Measurements from ENCODE around the gene F11.
"Not testable (repeated sequence)": the region's sequence is repeated elsewhere in the genome, so short reads cannot be mapped to it uniquely, and the experiment has no call there.

The F11 gene

DNA sequence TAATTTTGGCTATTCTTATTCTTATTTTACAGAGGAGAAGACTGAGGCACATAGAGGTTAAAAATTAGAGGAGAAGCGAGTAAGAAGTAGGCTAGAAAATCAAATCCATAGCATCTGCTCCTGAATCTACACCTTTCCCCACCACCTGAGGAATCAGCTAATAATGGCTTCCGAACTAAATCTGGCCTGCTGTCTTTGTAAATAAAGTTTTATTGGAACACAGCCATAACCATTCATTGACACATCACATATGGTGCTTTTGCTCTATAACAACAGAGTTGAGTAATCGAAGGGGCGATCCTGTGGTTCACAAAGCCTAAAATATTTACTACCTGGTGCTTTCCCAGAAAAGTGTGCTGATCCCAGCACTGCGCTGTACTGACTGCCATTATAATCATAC is 38.2 kb downstream of the F11 start:
- no peak for DNase-seq

DNA sequence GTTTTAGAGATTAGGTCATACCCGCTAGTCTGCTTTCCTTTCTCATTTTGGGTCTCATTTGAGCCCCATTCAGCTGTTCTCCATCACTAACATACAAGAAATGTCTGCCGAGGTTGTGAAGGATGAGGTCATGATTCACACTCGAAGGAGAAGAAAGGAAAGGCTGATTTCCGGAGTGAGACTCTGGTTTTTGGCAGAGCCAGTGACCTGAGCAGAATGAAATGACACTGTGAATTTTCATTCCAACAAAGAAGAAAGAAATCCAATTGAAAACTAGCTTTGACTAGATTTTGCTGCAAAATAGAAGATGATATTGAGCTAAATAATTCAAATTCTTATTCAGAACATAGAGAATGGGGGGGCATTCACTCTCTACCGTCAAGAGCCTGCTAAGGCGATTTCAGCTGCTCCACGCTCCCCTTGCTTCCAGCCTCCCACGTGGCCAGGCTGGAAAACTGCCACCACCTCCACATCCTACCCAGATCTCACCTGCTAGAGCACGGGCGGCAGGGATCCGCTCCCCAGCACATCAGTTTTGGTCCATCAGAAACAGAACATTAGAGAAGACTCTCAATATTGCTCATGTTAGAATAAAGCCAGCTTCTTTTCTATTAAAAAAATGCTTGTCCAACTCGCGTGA is 39.0 kb downstream of the F11 start:
- DNase-seq, result no peak

DNA sequence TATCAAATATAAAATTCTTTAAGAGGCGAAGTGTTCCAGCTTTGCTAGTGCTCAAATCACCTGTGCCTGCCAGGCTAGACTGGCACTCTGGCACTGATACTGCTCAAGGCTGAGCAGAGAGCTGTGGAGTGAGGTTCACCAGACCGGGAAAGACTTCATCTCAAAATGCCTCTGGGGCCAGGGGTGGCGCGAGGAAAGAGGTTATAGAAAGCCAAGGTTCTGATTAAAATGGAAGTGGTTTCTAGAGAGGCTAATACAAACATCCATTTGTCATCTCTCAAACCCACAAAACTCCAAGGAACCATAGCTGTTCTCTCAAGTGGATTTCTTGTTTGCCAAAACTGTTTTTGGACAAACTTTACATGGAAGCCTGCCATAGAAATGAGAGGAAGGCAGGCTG is 41.5 kb downstream of the F11 start:
- DNase-seq, result no peak

- DNase-seq, result no peak
Observed at GRCh38 chr4:186307916-186308315, 41.9 kb downstream of the F11 start.

- no peak for DNase-seq
Observed at GRCh38 chr4:186318481-186318880, 52.5 kb downstream of the F11 start.

DNA sequence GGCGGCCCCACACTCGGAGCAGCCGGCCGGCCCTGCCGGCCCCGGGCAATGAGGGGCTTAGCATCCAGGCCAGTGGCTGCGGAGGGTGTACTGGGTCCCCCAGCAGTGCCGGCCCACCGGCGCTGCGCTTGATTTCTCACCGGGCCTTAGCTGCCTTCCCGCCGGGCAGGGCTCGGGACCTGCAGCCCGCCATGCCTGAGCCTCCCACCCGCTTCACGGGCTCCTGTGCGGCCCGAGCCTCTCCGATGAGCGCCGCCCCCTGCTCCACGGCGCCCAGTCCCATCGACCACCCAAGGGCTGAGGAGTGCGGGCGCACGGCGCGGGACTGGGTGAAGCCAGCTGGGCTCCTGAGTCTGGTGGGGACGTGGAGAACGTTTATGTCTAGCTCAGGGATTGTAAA is 58.7 kb downstream of the F11 start:
- not testable (repeated sequence) for DNase-seq

GRCh38 chr4:186326391-186326790 is 60.4 kb downstream of the F11 start:
- no peak for DNase-seq

- DNase-seq, result no peak
Observed at GRCh38 chr4:186329372-186329771, 63.4 kb downstream of the F11 start.

DNA sequence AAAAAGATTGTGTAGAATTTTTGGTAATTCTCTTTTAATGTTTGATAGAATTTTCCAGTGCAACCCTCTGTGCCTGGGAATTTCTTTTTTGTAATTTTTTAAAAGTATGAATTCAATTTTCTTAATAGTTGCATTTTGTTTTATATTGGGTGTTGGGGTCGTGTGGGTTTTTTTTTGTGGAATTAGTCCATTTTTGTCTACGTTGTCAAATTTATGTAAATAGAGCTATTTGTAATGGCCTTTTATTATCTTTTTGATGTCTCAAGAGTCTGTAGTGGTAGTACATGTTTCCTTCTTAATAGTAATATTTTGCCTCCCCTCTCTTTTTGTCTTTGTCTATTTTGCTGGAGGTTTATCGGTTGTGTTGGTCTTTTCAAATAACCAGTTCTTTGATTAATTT is 64.4 kb downstream of the F11 start:
- no peak for DNase-seq

DNA sequence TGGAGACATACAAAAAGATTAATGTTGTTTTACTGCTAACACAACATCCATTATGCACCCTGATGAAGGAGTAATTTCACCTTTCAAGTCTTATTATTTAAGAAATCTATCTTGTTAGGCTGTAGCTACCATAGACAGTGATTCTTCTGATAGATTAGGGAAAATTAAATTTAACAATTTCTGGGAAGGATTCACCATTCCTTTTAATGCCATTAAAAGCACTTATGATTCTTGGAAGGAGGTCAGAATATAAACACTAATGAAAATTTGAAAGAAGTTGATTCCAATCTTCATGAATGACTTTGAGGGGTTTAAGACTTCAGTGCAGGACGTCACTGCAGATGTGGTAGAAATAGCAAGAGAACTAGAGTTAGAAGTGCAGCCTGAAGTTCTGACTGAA is 69.8 kb downstream of the F11 start:
- no peak for DNase-seq

Data from NCI-H345 (cell line).